Measurements from ENCODE around the gene CCL1.
"Not testable (repeated sequence)": the region's sequence is repeated elsewhere in the genome, so short reads cannot be mapped to it uniquely, and the experiment has no call there.

CCL1 gene

DNA sequence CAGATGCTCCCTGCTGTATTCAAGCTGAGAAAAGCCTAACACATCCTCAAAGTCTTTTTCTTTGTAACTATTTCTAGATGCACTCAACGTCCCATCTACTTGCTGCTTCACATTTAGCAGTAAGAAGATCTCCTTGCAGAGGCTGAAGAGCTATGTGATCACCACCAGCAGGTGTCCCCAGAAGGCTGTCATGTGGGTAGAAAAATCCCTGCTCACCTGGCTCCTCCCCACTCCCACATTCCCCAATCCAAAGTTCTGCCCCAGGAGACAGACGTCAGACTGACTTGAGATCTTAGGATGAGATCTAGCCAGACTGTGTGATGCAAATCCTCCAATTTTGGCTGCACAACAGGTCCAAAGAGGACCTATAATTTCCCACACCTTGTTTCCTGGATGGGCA, 5.6 kb downstream of the CCL1 start:
- no peak for DNase-seq

GRCh38 chr17:34356194-34356593, 6.8 kb downstream of the CCL1 start, which contains the start of gene CCL13:
Gene CCL13 (plus strand): TSS chr17:34356480. CDS start chr17:34356527, 47 bp downstream.
- DNase-seq: no peak

DNA sequence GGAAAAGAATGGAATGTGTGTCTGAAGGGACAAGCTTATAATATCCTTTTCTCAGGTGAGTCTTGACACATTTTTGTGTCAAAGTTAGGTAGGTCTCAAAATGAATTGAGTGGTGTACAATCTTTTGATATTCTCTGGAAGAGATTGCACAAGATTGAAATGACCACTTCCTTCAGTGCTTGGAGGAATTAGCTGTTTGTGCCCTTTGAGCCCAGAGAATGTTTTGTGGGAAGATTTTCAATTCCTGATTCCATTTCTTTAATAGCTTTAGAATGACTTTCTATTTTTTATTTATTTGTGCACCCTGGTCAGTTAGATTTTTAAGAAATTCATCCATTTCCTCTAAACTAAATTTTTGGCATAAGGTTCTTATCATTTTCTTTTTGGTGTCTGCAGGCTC, 8.4 kb downstream of the CCL1 start:
- no peak for DNase-seq

DNA sequence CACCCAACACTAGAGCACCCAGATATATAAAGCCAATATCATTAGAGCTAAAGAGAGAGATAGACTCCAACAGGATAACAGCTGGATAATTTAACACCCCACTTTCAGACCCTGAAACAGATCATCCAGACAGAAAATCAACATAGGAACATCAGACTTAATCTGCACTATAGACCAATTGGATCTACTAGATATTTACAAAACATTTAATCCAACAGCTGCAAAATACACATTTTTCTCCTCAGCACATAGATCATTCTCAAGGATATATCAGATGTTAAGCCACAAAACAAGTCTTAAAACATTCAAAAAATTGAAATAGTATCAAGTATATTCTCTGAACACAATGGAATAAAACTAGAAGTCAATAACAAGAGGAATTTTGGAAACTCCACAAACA, 10.8 kb downstream of the CCL1 start:
- no peak for DNase-seq

GRCh38 chr17:34351096-34351495, 11.9 kb downstream of the CCL1 start:
- DNase-seq: no peak

- DNase-seq: no peak
Observed at GRCh38 chr17:34349751-34350150, 13.3 kb downstream of the CCL1 start.

- no peak for DNase-seq
Observed at GRCh38 chr17:34347063-34347462, 16.0 kb downstream of the CCL1 start.

DNA sequence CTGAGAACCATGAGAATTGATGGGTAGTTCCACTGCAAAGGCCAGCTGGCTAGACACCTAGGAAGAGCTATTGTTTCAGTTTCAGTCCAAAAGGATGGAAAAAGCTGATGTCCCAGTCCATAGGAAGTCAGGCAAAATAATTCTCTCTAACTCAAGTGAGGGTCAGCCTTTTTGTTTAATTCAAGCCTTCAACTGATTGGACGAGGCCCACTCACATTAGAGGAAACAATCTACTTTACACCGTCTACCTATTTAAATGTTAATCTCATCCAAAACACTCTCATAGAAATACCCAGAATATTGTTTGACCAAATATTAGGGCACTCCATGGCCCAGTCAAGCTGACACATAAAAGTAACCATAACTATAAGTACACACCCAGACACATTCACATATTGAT, 21.1 kb downstream of the CCL1 start:
- no peak for DNase-seq

GRCh38 chr17:34339138-34339770, 23.8 kb downstream of the CCL1 start:
- DNase-seq: no peak

DNA sequence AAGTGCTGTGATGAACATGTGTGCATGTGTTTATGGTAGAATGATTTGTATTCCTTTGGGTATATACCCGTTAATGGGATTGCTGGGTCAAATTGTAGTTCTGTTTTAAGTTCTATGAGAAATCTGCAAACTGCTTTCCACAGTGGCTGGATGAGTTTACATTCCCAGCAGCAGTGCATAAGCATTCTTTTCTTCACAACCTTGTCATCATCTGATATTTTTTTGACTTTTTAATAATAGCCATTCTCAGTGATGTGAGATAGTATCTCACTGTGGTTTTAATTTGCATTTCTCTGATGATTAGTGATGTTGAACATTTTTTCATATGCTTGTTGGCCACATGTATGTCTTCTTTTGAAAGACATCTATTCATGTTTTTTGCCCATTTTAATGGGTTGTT, 25.3 kb downstream of the CCL1 start:
- no peak for DNase-seq

DNA sequence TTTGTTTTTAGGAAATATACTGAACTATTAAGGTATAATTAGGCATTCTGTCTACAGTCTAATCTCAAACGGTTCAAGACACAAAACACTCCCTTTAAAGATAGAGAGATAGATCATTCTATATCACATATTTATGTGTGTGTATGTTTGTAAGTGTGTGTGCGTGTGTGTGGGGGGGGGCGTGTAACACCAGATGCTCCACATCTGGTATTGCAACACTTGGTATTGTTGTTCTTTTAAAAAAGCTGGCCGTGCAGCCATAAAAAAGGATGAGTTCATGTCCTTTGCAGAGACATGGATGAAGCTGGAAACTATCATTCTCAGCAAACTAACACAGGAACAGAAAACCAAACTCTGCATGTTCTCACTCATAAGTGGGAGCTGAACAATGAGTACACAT, 35.5 kb downstream of the CCL1 start:
- DNase-seq: not testable (repeated sequence)

GRCh38 chr17:34321964-34322363, 41.1 kb downstream of the CCL1 start:
- no peak for DNase-seq

- DNase-seq: no peak
Observed at GRCh38 chr17:34319039-34319483, 44.0 kb downstream of the CCL1 start, which contains the start of gene CCL8. Gene CCL8 (plus strand): TSS chr17:34319435. CDS start chr17:34319502, 67 bp downstream.

DNA sequence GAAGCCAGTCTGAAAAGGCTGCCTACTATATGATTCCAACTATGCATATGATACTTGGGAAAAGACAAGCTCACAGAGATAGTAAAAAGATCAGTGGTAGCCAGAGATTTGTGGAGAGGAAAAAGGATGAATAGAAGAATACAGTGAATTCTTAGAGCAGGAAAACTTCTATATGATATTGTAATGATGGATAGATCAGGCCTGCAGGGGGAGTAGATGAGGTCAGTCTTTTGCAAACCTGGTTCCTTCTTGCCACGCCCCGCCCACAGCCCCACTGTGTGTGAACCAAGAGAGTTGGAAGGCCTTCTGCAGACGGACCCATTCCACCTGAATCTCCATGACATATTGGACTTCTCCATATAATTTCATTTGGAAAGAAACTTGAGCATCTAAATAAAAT, 44.6 kb downstream of the CCL1 start:
- DNase-seq: peak; percentile 59

DNA sequence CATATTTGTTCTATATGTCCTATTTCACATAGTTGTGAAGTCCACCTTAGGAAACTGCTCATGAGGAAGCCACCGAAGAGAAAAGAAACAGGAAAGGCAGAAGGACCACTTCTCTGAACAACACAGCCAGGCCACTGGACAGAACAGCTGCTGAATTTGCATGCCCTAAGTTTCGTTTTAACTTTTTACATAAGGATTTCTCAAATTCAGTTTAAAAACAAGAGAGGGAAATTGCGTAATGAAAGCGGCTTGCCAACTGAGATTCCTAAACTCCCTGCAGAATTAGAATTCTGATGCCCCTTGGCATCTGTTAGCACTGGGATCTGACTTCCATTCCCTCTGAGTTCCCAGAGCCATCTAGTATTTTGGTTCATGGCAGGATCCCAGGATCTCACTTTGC, 48.8 kb downstream of the CCL1 start:
- peak; percentile 13 for DNase-seq

DNA sequence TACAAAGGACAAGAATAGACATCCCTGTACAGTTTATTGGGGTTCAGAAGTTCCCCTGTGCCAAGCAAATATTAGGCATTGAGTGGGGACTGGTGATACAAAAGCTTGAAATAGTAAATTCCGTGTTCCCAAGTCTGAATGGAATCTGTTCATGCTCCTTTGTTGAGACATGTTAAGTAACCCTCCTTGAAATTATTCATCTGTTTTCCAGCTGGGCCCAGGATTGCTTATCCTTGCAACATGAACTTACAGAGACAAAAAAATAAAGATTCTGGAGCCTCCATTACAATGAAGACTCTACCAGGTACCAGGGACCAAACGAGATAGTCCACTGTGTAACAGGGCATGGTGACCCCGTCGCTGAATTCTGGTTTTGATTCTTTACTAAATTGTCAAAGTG, 49.9 kb downstream of the CCL1 start:
- no peak for DNase-seq

- no peak for DNase-seq
Observed at GRCh38 chr17:34312080-34312479, 51.0 kb downstream of the CCL1 start.

DNA sequence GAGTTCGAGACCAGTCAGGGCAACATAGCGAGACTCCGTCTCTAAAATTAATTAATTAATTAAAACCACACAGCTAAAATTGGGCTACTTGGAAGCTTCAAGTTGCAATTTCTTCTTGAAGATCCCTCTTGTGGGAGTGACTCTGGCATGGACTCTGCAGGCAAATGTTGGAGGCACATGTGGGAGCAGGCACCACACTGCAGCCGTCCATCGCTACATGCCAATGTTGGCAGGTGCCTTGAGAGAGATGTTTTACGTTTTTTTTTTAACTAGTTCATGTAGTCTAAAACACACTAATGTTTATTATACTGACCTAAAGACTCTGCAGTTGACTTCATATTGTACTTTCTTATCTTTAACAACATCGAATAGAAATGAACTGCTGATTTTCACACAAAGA, 51.7 kb downstream of the CCL1 start:
- DNase-seq: no peak
